IPS DF 19.7 (cell line): Measurements from ENCODE around the gene SPTBN4.
A peak's percentile ranks its signal among the peaks of the same experiment; 100 is the strongest.
"Not testable (repeated sequence)": the region's sequence is repeated elsewhere in the genome, so short reads cannot be mapped to it uniquely, and the experiment has no call there.

Experiments used
- DNase-seq: peaks from one replicate; pipeline ENCODE4 v3.0.0-alpha.2; 2013; ENCODE audit warnings: low read depth, low spot score

SPTBN4 gene

GRCh38 chr19:40502647-40503319 is 36.0 kb downstream of the SPTBN4 start:
- no peak for DNase-seq

DNA sequence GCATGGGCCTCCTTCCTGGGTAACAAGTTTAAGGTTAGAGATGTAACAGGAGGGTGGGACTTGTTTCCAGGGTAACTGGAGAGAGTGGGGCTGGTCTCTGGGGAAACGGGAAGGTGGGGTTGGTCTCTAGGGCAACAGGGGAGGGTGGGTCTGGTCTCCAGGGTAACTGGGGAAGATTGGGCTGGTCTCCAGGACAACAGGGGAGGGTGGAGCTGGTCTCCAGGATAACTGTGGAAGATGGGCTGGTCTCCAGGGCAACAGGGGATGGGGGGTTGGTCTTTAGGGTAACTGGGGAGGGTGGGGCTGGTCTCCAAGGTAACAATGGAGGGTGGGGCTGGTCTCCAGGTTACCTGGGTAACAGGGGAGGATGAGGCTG is 36.5 kb downstream of the SPTBN4 start:
- no peak for DNase-seq

DNA sequence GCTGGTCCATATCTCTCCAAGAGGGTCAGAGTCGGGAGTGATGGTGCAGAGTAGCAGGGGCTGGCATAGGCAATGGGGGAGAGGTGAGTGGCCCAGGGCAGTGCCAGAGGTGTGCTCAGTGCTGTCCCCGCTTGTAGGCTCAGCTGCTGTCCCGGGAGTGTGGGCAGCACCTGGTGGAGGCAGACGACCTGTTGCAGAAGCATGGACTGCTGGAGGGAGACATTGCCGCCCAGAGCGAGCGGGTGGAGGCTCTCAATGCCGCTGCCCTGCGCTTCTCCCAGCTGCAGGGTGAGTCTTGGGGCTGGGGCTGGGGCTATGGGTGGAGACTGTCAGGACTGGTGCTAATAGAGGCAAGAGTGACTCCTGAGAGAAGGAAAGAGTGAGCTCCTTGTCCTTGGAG is 39.3 kb downstream of the SPTBN4 start:
- DNase-seq, result no peak

GRCh38 chr19:40507892-40508291 is 41.1 kb downstream of the SPTBN4 start:
- no peak for DNase-seq

DNA sequence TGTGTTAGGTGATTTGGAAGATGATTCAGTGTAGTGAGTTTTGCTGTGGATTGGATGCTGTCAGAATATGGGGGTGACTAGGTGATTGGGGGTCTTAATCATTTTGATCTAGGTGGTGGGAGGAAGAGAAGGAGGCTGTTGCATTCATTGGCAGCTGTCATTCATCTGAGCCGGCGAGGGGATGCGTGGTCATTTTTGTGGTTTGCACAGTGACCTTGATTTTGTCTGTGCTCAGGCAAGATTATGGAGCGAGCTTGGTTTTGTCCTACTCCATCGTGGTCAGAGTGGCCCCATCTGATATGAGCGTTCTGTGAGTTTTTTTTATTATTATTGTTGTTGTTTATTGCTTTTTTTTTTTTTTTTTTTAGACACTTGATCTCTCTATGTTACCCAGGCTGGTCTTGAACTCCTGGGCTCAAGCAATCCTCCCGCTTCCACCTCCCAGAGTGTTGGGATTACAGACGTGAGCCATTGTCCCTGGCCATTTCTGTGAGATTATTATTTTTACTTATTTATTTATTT is 42.0 kb downstream of the SPTBN4 start:
- DNase-seq, result no peak

DNA sequence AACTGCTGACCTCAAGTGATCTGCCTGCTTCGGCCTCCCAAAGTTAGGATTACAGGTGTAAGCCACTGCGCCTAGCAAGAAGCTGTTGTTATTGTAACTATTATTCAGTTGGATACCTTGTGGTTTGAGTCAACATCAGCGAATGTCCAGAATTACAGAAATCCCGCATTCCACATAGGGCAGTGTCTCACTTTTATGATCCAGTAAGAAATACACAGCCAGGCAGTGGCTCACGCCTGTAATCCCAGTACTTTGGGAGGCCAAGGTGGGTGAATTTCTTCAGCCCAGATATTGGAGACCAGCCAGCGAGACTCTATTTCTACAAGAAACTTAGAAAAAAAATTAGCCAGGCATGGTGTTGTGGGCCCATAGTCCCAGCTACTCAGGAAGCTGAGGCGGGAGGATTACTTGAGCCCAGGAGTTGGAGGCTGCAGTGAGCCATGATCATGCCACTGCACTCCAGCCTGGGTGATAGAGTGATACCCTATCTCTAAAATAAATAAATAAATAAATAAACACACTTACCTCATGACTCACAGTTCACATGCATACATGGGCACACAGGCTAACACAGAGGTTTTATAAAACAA is 43.8 kb downstream of the SPTBN4 start:
- DNase-seq, result no peak

DNA sequence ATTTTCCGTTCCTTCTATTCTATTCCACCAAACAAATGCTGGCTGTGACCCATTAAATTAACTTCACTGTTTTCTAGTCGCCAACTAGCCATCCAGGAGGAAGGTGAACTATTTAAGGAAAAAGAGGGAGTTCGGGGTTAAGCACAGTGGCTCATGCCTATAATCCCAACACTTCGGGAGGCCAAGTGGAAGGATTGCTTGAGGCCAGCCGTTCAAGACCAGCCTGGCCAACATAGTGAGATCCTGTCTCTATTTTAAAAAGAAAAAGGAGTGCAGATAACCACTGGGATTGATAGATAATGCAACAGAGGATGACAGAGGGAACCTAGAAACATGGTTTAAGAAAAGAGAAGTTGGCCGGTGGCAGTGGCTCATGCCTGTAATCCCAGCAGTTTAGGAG is 44.7 kb downstream of the SPTBN4 start:
- DNase-seq, result no peak

DNA sequence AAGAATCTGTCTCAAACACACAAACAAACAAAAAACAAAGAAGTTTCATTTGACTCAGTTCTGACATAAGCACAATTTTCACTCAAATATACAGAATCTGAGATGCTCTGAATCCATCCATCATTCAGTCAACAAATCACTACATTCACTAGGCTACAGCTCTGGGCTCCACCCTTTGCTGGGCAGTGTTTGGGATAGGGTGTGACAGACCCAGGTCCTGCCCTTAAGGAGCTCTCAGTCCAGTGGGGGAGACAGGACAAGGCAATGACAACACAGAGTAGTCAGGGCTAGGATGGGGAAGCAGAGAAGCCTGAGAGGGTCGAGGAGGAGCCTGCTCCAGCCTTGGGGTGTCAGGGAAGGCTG is 45.3 kb downstream of the SPTBN4 start:
- no peak for DNase-seq

DNA sequence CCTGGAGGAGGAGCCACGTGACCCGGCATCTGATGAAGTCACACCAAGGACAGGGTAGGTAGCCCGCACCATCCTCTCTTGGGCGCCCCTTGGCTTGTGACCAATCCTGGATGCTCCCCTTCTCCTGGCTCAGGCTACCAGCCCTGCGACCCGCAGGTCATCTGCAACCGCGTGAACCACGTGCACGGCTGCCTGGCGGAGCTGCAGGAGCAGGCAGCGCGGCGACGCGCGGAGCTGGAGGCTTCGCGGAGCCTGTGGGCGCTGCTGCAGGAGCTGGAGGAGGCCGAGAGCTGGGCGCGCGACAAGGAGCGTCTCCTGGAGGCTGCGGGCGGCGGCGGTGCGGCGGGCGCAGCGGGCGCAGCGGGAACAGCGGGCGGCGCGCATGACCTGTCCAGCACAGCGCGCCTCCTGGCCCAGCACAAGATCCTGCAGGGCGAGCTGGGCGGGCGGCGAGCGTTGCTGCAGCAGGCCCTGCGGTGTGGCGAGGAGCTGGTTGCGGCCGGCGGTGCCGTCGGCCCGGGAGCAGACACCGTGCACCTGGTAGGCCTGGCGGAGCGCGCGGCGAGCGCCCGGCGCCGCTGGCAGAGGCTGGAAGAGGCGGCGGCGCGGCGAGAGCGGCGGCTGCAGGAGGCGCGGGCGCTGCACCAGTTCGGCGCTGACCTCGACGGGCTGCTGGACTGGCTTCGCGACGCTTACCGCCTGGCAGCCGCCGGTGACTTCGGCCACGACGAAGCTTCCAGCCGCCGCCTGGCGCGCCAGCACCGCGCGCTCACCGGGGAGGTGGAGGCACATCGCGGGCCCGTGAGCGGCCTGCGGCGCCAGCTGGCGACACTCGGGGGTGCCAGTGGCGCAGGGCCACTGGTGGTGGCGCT is 45.9 kb downstream of the SPTBN4 start:
- no peak for DNase-seq

GRCh38 chr19:40513345-40513678 is 46.5 kb downstream of the SPTBN4 start:
- DNase-seq, result no peak

DNA sequence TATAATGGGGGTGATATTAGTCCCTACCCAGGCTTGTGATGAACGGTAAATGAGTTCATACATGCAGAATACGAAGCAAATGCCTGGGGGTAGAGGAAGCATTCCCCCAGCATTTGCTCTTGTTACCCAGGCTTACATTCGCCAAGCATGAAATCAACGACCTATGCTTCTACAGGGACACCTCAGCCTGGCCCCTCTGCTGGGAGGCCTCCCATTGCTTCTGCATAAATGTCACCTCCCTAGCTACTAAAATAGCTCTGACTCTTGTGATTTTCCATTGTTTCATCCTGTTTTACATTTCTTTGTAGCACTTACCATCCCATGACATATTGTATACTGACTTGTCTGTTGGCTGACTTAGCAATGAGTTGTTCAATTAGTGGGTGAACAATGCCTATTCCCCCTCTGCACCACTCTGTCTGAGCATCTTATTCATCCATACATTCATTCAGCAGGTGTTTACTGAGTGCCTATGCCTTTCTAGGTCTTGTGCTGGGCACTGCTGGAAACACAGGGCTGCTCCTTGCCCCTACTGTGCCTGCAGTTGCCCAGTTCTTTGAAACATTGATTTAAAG is 47.0 kb downstream of the SPTBN4 start:
- no peak for DNase-seq

DNA sequence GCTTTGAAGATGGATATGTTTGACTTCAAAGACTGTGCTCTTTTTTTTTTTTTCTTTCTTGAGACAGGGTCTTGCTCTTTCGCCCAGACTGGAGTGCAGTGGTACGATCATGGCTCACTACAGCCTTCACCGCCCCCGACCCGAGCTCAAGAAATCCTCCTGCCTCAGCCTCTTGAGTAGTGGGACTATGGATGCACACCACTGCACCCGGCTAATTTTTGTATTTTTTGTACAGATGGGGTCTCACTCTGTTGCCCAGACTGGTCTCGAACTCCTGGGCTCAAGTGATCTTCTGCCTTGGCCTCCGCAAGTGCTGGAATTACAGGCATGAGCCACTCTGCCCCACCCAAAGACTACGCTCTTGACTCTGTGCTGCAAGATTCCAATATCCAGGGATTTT is 50.4 kb downstream of the SPTBN4 start:
- DNase-seq, result no peak

DNA sequence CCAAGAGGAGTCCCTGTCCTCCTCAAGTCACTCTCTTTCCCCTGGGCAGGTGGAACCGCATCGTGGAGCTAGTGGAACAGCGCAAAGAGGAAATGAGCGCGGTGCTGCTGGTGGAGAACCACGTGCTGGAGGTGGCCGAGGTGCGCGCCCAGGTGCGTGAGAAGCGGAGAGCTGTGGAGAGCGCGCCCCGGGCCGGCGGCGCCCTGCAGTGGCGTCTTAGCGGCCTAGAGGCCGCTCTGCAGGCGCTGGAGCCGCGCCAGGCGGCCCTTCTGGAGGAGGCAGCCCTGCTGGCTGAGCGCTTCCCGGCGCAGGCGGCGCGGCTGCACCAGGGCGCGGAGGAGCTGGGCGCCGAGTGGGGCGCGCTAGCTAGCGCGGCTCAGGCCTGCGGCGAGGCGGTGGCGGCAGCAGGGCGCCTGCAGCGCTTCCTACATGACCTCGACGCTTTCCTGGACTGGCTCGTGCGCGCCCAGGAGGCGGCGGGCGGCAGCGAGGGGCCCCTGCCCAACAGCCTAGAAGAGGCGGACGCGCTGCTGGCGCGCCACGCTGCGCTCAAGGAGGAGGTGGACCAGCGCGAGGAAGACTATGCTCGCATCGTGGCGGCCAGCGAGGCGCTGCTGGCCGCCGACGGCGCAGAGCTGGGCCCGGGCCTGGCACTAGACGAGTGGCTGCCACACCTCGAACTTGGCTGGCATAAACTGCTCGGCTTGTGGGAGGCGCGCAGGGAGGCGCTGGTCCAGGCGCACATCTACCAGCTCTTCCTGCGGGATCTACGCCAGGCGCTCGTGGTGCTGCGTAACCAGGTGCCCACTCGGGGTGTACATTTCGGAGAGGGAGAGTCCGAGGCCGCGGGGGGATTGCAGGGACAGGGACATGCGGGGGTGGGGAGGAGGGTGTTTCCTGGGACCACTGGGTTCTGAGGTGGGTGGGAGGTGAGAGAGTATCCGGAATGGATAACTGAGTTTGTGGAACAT is 52.8 kb downstream of the SPTBN4 start:
- DNase-seq, result no peak

DNA sequence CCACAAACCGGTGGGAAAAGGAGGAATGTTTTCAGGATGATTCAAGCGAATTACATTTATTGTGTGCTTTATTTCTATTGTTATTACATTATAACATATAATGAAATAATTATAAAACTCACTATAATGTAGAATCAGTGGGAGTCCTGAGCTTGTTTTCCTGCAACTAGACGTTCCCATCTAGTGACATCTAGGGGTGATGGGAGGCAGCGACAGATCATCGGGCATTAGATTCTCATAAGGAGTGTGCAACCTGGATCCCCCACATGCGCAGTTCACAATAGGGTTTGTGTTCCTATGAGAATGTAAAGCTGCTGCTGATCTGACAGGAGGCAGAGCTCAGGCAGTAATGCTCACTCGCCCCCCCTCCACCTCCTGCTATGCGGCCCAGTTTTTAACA is 54.5 kb downstream of the SPTBN4 start:
- DNase-seq, result no peak

- not testable (repeated sequence) for DNase-seq
Measured at GRCh38 chr19:40521900-40522299, 55.1 kb downstream of the SPTBN4 start.

GRCh38 chr19:40523322-40524047 is 56.7 kb downstream of the SPTBN4 start:
- peak; percentile 63 for DNase-seq

GRCh38 chr19:40524133-40524549 is 57.3 kb downstream of the SPTBN4 start:
- DNase-seq, result no peak

DNA sequence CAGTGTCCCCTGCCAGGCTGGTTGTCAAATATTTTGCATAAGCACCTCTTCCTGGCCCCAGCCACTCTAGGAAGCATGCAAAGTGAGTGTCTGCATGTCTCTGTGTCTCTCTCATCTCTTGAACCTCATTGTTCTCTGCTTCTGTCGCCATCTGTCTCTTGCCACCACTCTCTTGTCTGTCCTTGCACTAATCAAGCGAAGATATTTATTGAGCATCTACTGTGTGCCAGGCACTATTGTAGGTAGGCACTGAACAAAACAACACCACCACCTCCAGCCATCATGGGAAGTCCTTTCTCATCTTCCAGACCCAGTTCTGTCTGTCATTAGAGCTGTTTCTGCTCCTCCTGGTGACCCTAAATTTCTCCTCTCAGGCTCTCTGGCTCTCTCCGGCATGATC is 57.9 kb downstream of the SPTBN4 start:
- DNase-seq, result no peak

- no peak for DNase-seq
Measured at GRCh38 chr19:40525234-40526051, 58.6 kb downstream of the SPTBN4 start.

DNA sequence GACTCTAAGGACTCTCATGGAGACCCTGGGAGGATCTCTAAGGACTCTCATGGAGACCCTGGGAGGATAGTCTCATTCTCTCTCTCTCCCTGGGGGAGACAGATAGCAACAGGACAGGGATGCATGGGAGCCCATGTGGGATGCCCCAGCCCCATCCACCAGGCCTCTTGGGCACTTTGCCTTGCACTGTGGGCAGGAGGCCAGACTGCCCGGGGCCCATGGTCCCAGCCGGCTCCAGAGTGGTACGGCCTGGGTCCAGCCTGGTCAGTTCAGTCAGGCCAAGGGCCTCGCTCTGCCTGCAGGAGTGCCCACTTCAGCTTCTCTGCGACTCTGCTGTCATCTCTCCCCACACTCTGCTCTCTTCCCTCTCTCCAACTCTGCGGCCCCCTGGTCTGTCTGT is 61.3 kb downstream of the SPTBN4 start:
- no peak for DNase-seq
